A549 (cell line): ENCODE measurements around the gene FBH1.

Source experiments
- CBX2 ChIP-seq: fragments of 200-600 bp; sonication (generic); IDR thresholded peaks from 2 replicates; pipeline ENCODE4 v1.6.1; 2016; ENCODE audit warnings: low read depth, mild to moderate bottlenecking, borderline replicate concordance
- MAZ ChIP-seq: fragments of 150-350 bp; IDR thresholded peaks from 2 replicates; pipeline ENCODE4 v1.6.1; 2014; ENCODE audit warnings: antibody characterized with exemption, low read depth, low read length, borderline replicate concordance
- TF ChIP-seq, protein P1 (sequence below): fragments of >200 bp; sonication (Bioruptor Twin); formaldehyde crosslinking; IDR thresholded peaks from 3 replicates; pipeline ENCODE4 v1.5.1; 2016
- TF ChIP-seq, protein P2 (sequence below): fragments of 200-600 bp; sonication (generic); IDR thresholded peaks from 2 replicates; pipeline ENCODE4 v1.6.1; 2016; ENCODE audit warnings: antibody characterized with exemption, mild to moderate bottlenecking, moderate library complexity

DNA sequence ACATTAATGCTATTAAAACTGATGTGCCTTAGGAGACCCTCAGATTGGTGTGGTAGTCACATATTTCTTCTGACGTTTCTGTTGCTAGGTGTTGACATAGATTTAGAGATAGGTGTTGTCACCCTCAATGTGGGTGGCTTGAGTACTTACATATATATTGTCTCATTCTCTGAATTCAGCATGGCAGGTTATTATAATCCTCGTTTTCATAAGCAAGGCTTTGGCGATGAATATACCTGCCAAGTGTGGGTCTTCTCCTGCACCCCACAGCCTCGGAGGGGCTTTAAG lies 7.0 kb downstream of the FBH1 start:
- TF ChIP-seq, protein P1, sequence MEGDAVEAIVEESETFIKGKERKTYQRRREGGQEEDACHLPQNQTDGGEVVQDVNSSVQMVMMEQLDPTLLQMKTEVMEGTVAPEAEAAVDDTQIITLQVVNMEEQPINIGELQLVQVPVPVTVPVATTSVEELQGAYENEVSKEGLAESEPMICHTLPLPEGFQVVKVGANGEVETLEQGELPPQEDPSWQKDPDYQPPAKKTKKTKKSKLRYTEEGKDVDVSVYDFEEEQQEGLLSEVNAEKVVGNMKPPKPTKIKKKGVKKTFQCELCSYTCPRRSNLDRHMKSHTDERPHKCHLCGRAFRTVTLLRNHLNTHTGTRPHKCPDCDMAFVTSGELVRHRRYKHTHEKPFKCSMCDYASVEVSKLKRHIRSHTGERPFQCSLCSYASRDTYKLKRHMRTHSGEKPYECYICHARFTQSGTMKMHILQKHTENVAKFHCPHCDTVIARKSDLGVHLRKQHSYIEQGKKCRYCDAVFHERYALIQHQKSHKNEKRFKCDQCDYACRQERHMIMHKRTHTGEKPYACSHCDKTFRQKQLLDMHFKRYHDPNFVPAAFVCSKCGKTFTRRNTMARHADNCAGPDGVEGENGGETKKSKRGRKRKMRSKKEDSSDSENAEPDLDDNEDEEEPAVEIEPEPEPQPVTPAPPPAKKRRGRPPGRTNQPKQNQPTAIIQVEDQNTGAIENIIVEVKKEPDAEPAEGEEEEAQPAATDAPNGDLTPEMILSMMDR: no peak
- no peak for TF ChIP-seq CBX2
- TF ChIP-seq MAZ: no peak
- TF ChIP-seq, protein P2, sequence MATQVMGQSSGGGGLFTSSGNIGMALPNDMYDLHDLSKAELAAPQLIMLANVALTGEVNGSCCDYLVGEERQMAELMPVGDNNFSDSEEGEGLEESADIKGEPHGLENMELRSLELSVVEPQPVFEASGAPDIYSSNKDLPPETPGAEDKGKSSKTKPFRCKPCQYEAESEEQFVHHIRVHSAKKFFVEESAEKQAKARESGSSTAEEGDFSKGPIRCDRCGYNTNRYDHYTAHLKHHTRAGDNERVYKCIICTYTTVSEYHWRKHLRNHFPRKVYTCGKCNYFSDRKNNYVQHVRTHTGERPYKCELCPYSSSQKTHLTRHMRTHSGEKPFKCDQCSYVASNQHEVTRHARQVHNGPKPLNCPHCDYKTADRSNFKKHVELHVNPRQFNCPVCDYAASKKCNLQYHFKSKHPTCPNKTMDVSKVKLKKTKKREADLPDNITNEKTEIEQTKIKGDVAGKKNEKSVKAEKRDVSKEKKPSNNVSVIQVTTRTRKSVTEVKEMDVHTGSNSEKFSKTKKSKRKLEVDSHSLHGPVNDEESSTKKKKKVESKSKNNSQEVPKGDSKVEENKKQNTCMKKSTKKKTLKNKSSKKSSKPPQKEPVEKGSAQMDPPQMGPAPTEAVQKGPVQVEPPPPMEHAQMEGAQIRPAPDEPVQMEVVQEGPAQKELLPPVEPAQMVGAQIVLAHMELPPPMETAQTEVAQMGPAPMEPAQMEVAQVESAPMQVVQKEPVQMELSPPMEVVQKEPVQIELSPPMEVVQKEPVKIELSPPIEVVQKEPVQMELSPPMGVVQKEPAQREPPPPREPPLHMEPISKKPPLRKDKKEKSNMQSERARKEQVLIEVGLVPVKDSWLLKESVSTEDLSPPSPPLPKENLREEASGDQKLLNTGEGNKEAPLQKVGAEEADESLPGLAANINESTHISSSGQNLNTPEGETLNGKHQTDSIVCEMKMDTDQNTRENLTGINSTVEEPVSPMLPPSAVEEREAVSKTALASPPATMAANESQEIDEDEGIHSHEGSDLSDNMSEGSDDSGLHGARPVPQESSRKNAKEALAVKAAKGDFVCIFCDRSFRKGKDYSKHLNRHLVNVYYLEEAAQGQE: no peak
